Ovary (tissue), 9 donors: Measurements from ENCODE around the gene GMNN. TPM values are rescaled to one million over a fixed set of nuclear protein-coding genes. Genes with fewer than 3 reads are reported as not detected.

Source experiments
- DNase-seq, 5 donors: peaks; one replicate each; pipeline ENCODE4 v3.0.0-alpha.2; 2019 to 2020
- H3K27ac ChIP-seq, 2 donors: fragments of 200-600 bp; one replicate each; pipeline versions ENCODE4 v1.5.1 to v1.8.0; 2019 to 2022
- H3K27me3 ChIP-seq: fragments of 200-600 bp; one replicate; pipeline ENCODE4 v1.8.0; 2022
- H3K36me3 ChIP-seq: fragments of 200-600 bp; sonication (generic); one replicate; pipeline ENCODE4 v1.5.1; 2019
- H3K4me1 ChIP-seq: one replicate; pipeline ENCODE4 v1.8.1; 2013; ENCODE audit warnings: mild to moderate bottlenecking, moderate library complexity; ENCODE audit not compliant: insufficient read depth
- H3K4me3 ChIP-seq: fragments of 200-600 bp; sonication (generic); one replicate; pipeline ENCODE4 v1.5.1; 2017
- H3K9me3 ChIP-seq, 2 donors: fragments of 200-600 bp in 1 of 2; sonication (generic) in 1 of 2; one replicate each; pipeline versions ENCODE4 v1.5.1 to v1.8.1; 2013 to 2019; ENCODE audit warnings: mild to moderate bottlenecking in 1 of 2, moderate library complexity in 1 of 2
- CTCF ChIP-seq, 3 donors: fragments of 450-650 bp in 2 of 3; fragments of 200-600 bp in 1 of 3; IDR thresholded peaks; one replicate each; pipeline versions ENCODE4 v1.5.1 to v1.8.0; 2016 to 2022; ENCODE audit warnings: antibody characterized with exemption in 3 of 3, mild to moderate bottlenecking in 1 of 3
- EP300 ChIP-seq: sonication (generic); formaldehyde crosslinking; IDR thresholded peaks from one replicate; pipeline ENCODE4 v1.6.1; 2017; ENCODE audit warnings: antibody characterized with exemption
- POLR2A ChIP-seq: fragments of 450-650 bp; IDR thresholded peaks from one replicate; pipeline ENCODE4 v1.6.1; 2017; ENCODE audit warnings: antibody characterized with exemption, mild to moderate bottlenecking, moderate library complexity
- WGBS, 3 donors: extraction: QIAGEN DNeasy Blood & Tissue Kit in 1 of 3; methylation state at CpG; one replicate each; pipeline versions ENCODE4 v1.1.5 to v1.1.7; 2013 to 2017; 5-methylcytosine and 5-hydroxymethylcytosine counted together
- intact Hi-C, 4 donors: fragments of 100-400 bp; cut with DNase I; formaldehyde crosslinking; loops; one replicate each; pipeline versions ENCODE4 v1.11.0 to v1.15.1; 2022 to 2023
- polyA plus RNA-seq, 2 donors: library from polyadenylated mRNA; stranded (reverse); fragments of 200-250 nt in 1 of 2; fragments of 350-450 nt in 1 of 2; fragmentation: Illumina TruSeq in 1 of 2; extraction: RNeasy Lipid Tissue Mini Kit (QIAGEN cat#74804) in 1 of 2; gene quantifications; one replicate each; pipeline ENCODE4 v1.2.3, GENCODE V29; 2013 to 2014
- total RNA-seq, 7 donors: library from RNA; depleted of rRNA in 2 of 7; stranded (reverse); fragments of >200 nt in 2 of 7; fragmentation: NEBNext Ultra II Directional in 3 of 7; extraction: Animal tissue kit (Norgen Biotek cat#: 25700) in 3 of 7; gene quantifications; one replicate each; pipeline versions ENCODE4 v1.1.0 to v1.2.4, GENCODE V29; 2016 to 2023
- donor health status: DM: no; HTN: no; CAD: no; lungs with moderate emphysema.
- donor health status: DM: no; HTN: no; CAD: no.
- donor health status: Bipolar disorder and iron deficiency.
- donor health status: DM: yes; HTN: yes; CAD: no.
- donor health status: DM: no; HTN: no; CAD: no.
- donor health status: DM: yes; HTN: yes; CAD: no.

GMNN gene
- total and polyA plus RNA-seq, 9 donors = 4.7 to 36.1 (median 9.4) TPM

- peaks cover 6% of the 10 kb centered on the region for H3K4me1 ChIP-seq
- H3K9me3 ChIP-seq = no peaks in the 10 kb centered on the region
- intact Hi-C loops = loop anchor here in 2 of 4 donors (5.0 to 10.0 kb wide), 2 partner anchors 51 to 53 kb away; no protein-coding TSS in a partner anchor
- 2 to 9% (median 2%) methylated on average over 20 of the region's 20 CpGs for whole genome bisulfite sequencing, 3 donors
- H3K4me3 ChIP-seq = peak overlapping the region; percentile 96
- TF ChIP-seq EP300 (no peak), CTCF (IDR thresholded peaks at IDR 0.05) (no peak), POLR2A (no peak)
- no peak for DNase-seq
- H3K27me3 ChIP-seq = no peaks in the 10 kb centered on the region
- no peaks in the 10 kb centered on the region for H3K36me3 ChIP-seq
- H3K27ac ChIP-seq = peak overlapping the region; percentile 82 to 85
Observed at GRCh38 chr6:24775520-24776058, 852 bp downstream of the GMNN start.

GRCh38 chr6:24777227-24777626, 2.5 kb downstream of the GMNN start:
- Histone ChIP-seq H3K36me3 (no peaks in the 10 kb centered on the region), H3K4me3 (no peak overlapping the region), H3K4me1 (peaks cover 6% of the 10 kb centered on the region), H3K9me3 (no peaks in the 10 kb centered on the region), H3K27ac (no peak overlapping the region), H3K27me3 (no peaks in the 10 kb centered on the region)
- TF ChIP-seq CTCF (IDR thresholded peaks at IDR 0.05) (no peak), EP300 (no peak), POLR2A (no peak)
- 48 to 55% (median 52%) methylated on average over 1 of the region's 1 CpG for WGBS, 3 donors
- DNase-seq = no peak
- intact Hi-C loops = loop anchor here in 2 of 4 donors (5.0 to 10.0 kb wide), 2 partner anchors 52 to 55 kb away; no protein-coding TSS in a partner anchor

- H3K4me3 ChIP-seq = no peak overlapping the region
- no peak overlapping the region for H3K27ac ChIP-seq
- WGBS, 3 donors = 49 to 96% (median 95%) methylated on average over 1 of the region's 1 CpG
- H3K36me3 ChIP-seq = no peaks in the 10 kb centered on the region
- intact Hi-C loops = loop anchor here in 2 of 4 donors (5.0 to 10.0 kb wide), 2 partner anchors 53 to 56 kb away; no protein-coding TSS in a partner anchor
- H3K9me3 ChIP-seq = no peaks in the 10 kb centered on the region
- TF ChIP-seq CTCF (IDR thresholded peaks at IDR 0.05) (no peak), POLR2A (no peak), EP300 (no peak)
- H3K27me3 ChIP-seq = no peaks in the 10 kb centered on the region
- H3K4me1 ChIP-seq = peaks cover 6% of the 10 kb centered on the region
- DNase-seq = no peak
Observed at GRCh38 chr6:24778121-24778520, 3.4 kb downstream of the GMNN start.

- Histone ChIP-seq H3K27me3 (no peaks in the 10 kb centered on the region), H3K4me1 (peaks cover 6% of the 10 kb centered on the region), H3K27ac (no peak overlapping the region), H3K36me3 (no peaks in the 10 kb centered on the region), H3K4me3 (no peak overlapping the region), H3K9me3 (no peaks in the 10 kb centered on the region)
- TF ChIP-seq EP300 (no peak), CTCF (IDR thresholded peaks at IDR 0.05) (no peak), POLR2A (no peak)
- DNase-seq = no peak
- intact Hi-C loops = loop anchor here in 2 of 4 donors (5.0 to 10.0 kb wide), 2 partner anchors 54 to 57 kb away; no protein-coding TSS in a partner anchor
Observed at GRCh38 chr6:24778878-24779277, 4.1 kb downstream of the GMNN start.
